Fibroblast of lung (primary cell): Measurements from ENCODE around the gene MEIOSIN.

ENCODE experiments used
- CTCF ChIP-seq, 2 donors: IDR thresholded peaks in 1 of 2; conservative IDR thresholded peaks in 1 of 2; 1 replicate in 1 of 2; 2 replicates in 1 of 2; pipeline ENCODE4 v1.5.1; 2011 to 2012; ENCODE audit warnings: low read length in 2 of 2, control low read depth in 1 of 2, inconsistent platforms in 1 of 2, low read depth in 1 of 2, mild to moderate bottlenecking in 1 of 2
- EZH2 ChIP-seq: IDR thresholded peaks from 2 replicates; pipeline ENCODE4 v1.5.1; 2012; ENCODE audit warnings: low read length, control low read depth, mild to moderate bottlenecking; ENCODE audit errors: missing control alignments

GRCh38 chr19:45715139-45715538, 18.1 kb upstream of the MEIOSIN start:
- TF ChIP-seq CTCF (conservative IDR thresholded peaks at IDR 0.05 in 1 of 2, IDR thresholded peaks at IDR 0.05 in 1 of 2; ENCODE audit: low read depth in 1 of 2, low read length in 2 of 2) (no peak), EZH2 (no peak)
